Measurements from ENCODE around the gene MIDN.

The MIDN gene

DNA sequence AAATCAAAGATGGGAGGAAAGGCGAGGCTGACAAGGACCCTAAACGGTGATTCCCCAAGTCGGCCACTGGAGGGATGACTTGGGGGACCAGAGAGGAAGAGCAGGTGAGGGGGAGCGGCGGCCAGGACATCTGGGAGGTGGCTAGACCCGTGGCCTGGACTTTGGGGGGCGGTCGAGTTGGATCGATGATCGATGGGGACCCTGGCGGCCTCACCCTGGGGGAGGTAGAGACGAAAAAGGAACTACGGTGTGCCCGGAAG, 13.1 kb downstream of the MIDN start:
- peak overlapping the region; percentile 33 for H4K12ac ChIP-seq (ENCODE audit: low read depth, low read length)
- H2BK120ac ChIP-seq (ENCODE audit: insufficient read depth, low read length, poor library complexity): peak overlapping the region; percentile 65
- peaks cover 5% of the 10 kb centered on the region for H3K79me2 ChIP-seq (ENCODE audit: control insufficient read depth, insufficient read depth, low read length, poor library complexity)
- H3K4me3 ChIP-seq (ENCODE audit: low read depth, low read length): no peak overlapping the region
- no peak overlapping the region for H3K4ac ChIP-seq (ENCODE audit: low read depth, low read length)
- no peaks in the 10 kb centered on the region for H3K9me3 ChIP-seq (ENCODE audit: insufficient read depth, low read depth, low read length)
- peak overlapping the region; percentile 65 for H2BK5ac ChIP-seq (ENCODE audit: low read depth, low read length, poor library complexity)
- peak overlapping the region; percentile 83 for H4K8ac ChIP-seq (ENCODE audit: low read depth, low read length)
- peak overlapping the region; percentile 22 for H3K27ac ChIP-seq (ENCODE audit: low read depth, low read length)
- no peak overlapping the region for H3K23ac ChIP-seq (ENCODE audit: low read length)
- H3K18ac ChIP-seq (ENCODE audit: low read length): peak overlapping the region; percentile 68
- peak overlapping the region; percentile 83 for H3K14ac ChIP-seq (ENCODE audit: low read length)
- H3K4me2 ChIP-seq (ENCODE audit: low read length): peak overlapping the region; percentile 69
- no CpG with 5 or more reads among the region's 14 CpGs for WGBS (ENCODE audit: extremely low coverage, insufficient coverage, insufficient read length)
- H2AK5ac ChIP-seq (ENCODE audit: low read length): peak overlapping the region; percentile 72
- peaks cover 41% of the 10 kb centered on the region for H3K79me1 ChIP-seq (ENCODE audit: low read length)
- H3K36me3 ChIP-seq (ENCODE audit: control insufficient read depth in 1 of 2, insufficient read depth in 2 of 2, low read length in 2 of 2): peaks cover 18 to 21% of the 10 kb centered on the region in 2 experiments
- H3K9ac ChIP-seq (ENCODE audit: low read length): no peak overlapping the region
- peak overlapping the region; percentile 89 for H4K91ac ChIP-seq (ENCODE audit: low read depth, low read length)
- H2AFZ ChIP-seq (ENCODE audit: insufficient read depth, low read length, poor library complexity): peak overlapping the region; percentile 32
- H2BK12ac ChIP-seq (ENCODE audit: low read length): peak overlapping the region; percentile 80
- H3K27me3 ChIP-seq (ENCODE audit: insufficient read depth, low read length): no peaks in the 10 kb centered on the region
- peaks cover 48 to 56% of the 10 kb centered on the region in 2 experiments for H3K4me1 ChIP-seq (ENCODE audit: control insufficient read depth in 1 of 2, insufficient read depth in 2 of 2, low read length in 2 of 2)
- no peak for DNase-seq

- Histone ChIP-seq H2BK120ac (ENCODE audit: insufficient read depth, low read length, poor library complexity) (peak overlapping the region; percentile 65), H2AK5ac (ENCODE audit: low read length) (peak overlapping the region; percentile 72), H3K14ac (ENCODE audit: low read length) (peak overlapping the region; percentile 83), H3K4me3 (ENCODE audit: low read depth, low read length) (no peak overlapping the region), H2BK12ac (ENCODE audit: low read length) (peak overlapping the region; percentile 80), H3K9ac (ENCODE audit: low read length) (no peak overlapping the region), H3K36me3 (ENCODE audit: control insufficient read depth in 1 of 2, insufficient read depth in 2 of 2, low read length in 2 of 2) (peaks cover 12 to 16% of the 10 kb centered on the region in 2 experiments), H3K23ac (ENCODE audit: low read length) (no peak overlapping the region), H3K27me3 (ENCODE audit: insufficient read depth, low read length) (no peaks in the 10 kb centered on the region), H4K8ac (ENCODE audit: low read depth, low read length) (peak overlapping the region; percentile 83), H2BK5ac (ENCODE audit: low read depth, low read length, poor library complexity) (peak overlapping the region; percentile 55), H3K9me3 (ENCODE audit: insufficient read depth, low read depth, low read length) (no peaks in the 10 kb centered on the region), H3K4me1 (ENCODE audit: control insufficient read depth in 1 of 2, insufficient read depth in 2 of 2, low read length in 2 of 2) (peaks cover 48 to 56% of the 10 kb centered on the region in 2 experiments), H4K91ac (ENCODE audit: low read depth, low read length) (peak overlapping the region; percentile 89), H3K27ac (ENCODE audit: low read depth, low read length) (peak overlapping the region; percentile 22), H3K4me2 (ENCODE audit: low read length) (peak overlapping the region; percentile 69), H2AFZ (ENCODE audit: insufficient read depth, low read length, poor library complexity) (peak overlapping the region; percentile 57), H3K4ac (ENCODE audit: low read depth, low read length) (peak overlapping the region; percentile 68), H3K79me1 (ENCODE audit: low read length) (peaks cover 41% of the 10 kb centered on the region), H4K12ac (ENCODE audit: low read depth, low read length) (peak overlapping the region; percentile 33), H3K79me2 (ENCODE audit: control insufficient read depth, insufficient read depth, low read length, poor library complexity) (peaks cover 5% of the 10 kb centered on the region), H3K18ac (ENCODE audit: low read length) (peak overlapping the region; percentile 68)
- DNase-seq: peak; percentile 42 to 51
- no CpG with 5 or more reads among the region's 28 CpGs for whole genome bisulfite sequencing (ENCODE audit: extremely low coverage, insufficient coverage, insufficient read length)
Observed at GRCh38 chr19:1261798-1262622, 13.6 kb downstream of the MIDN start.

DNA sequence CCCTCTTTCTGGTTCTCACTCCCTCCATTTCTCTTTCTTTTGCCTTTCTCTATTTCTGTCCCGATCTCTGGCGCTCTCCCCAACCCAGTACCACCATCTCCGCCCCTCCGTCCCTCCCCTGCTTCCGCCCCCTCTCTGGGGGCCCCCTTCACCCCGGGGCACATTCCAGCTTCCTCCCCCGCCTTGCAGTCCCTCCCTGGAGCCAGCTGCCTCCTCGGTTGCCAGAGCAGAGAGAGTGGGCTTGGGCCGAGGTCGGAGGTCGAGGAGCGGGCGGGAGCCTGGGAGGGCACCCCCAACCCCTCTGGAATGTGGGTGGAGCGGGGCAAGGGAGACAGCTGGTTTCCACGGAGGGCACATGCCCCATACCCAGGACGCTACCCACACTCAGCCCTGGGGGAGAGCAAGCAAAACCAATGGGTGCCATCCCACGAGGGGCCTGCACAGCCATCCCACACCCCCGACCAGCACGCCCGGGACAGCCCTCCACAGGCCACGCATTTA, 14.3 kb downstream of the MIDN start:
- no peaks in the 10 kb centered on the region for H3K9me3 ChIP-seq (ENCODE audit: insufficient read depth, low read depth, low read length)
- no peaks in the 10 kb centered on the region for H3K27me3 ChIP-seq (ENCODE audit: insufficient read depth, low read length)

DNA sequence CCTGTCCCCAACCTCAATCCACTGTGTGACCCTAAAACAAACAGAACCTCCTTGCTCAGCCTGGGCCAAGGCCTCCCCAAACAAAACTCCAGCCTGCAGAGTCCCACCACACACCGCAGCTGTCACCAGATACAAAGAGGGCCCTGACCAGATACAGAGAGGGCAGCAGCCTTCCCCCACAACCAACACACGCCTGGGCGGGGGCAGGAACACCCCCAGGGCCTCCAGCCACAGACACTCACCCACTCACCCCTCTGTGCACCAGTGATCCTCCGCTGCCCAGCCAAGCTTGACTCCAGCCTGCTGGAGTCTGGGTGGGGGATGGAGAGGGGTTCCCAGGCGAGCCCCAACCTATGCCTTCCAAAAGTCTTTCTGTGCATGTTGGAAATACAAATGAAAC, 14.8 kb downstream of the MIDN start:
- H2BK12ac ChIP-seq (ENCODE audit: low read length): peak overlapping the region; percentile 52

More for the DNA sequence above, 14.3 kb downstream of the MIDN start:
- Histone ChIP-seq H2BK120ac (ENCODE audit: insufficient read depth, low read length, poor library complexity) (peak overlapping the region; percentile 65), H3K4me1 (ENCODE audit: control insufficient read depth in 1 of 2, insufficient read depth in 2 of 2, low read length in 2 of 2) (peaks cover 48 to 61% of the 10 kb centered on the region in 2 experiments), H4K12ac (ENCODE audit: low read depth, low read length) (no peak overlapping the region), H2AK5ac (ENCODE audit: low read length) (peak overlapping the region; percentile 33), H3K4ac (ENCODE audit: low read depth, low read length) (peak overlapping the region; percentile 7), H3K18ac (ENCODE audit: low read length) (peak overlapping the region; percentile 47), H4K8ac (ENCODE audit: low read depth, low read length) (peak overlapping the region; percentile 83), H2BK12ac (ENCODE audit: low read length) (peak overlapping the region; percentile 86), H3K27ac (ENCODE audit: low read depth, low read length) (peak overlapping the region; percentile 22), H4K91ac (ENCODE audit: low read depth, low read length) (peak overlapping the region; percentile 89), H3K79me1 (ENCODE audit: low read length) (peaks cover 41% of the 10 kb centered on the region), H3K36me3 (ENCODE audit: control insufficient read depth in 1 of 2, insufficient read depth in 2 of 2, low read length in 2 of 2) (peaks cover 6 to 10% of the 10 kb centered on the region in 2 experiments), H3K14ac (ENCODE audit: low read length) (peak overlapping the region; percentile 83), H3K9ac (ENCODE audit: low read length) (no peak overlapping the region), H3K79me2 (ENCODE audit: control insufficient read depth, insufficient read depth, low read length, poor library complexity) (peaks cover 5% of the 10 kb centered on the region), H3K4me3 (ENCODE audit: low read depth, low read length) (no peak overlapping the region), H2AFZ (ENCODE audit: insufficient read depth, low read length, poor library complexity) (no peak overlapping the region), H3K23ac (ENCODE audit: low read length) (no peak overlapping the region), H2BK5ac (ENCODE audit: low read depth, low read length, poor library complexity) (peak overlapping the region; percentile 7), H3K4me2 (ENCODE audit: low read length) (peak overlapping the region; percentile 69)
- no peak for DNase-seq
- WGBS (ENCODE audit: extremely low coverage, insufficient coverage, insufficient read length): no CpG with 5 or more reads among the region's 21 CpGs

More for the DNA sequence above, 14.8 kb downstream of the MIDN start:
- Histone ChIP-seq H4K8ac (ENCODE audit: low read depth, low read length) (no peak overlapping the region), H4K91ac (ENCODE audit: low read depth, low read length) (peak overlapping the region; percentile 89), H3K4me3 (ENCODE audit: low read depth, low read length) (no peak overlapping the region), H3K18ac (ENCODE audit: low read length) (no peak overlapping the region), H4K12ac (ENCODE audit: low read depth, low read length) (no peak overlapping the region), H3K9ac (ENCODE audit: low read length) (no peak overlapping the region), H3K79me1 (ENCODE audit: low read length) (peaks cover 41% of the 10 kb centered on the region), H3K4me1 (ENCODE audit: control insufficient read depth in 1 of 2, insufficient read depth in 2 of 2, low read length in 2 of 2) (peaks cover 48 to 61% of the 10 kb centered on the region in 2 experiments), H3K27ac (ENCODE audit: low read depth, low read length) (peak overlapping the region; percentile 22), H2BK5ac (ENCODE audit: low read depth, low read length, poor library complexity) (peak overlapping the region; percentile 7), H3K9me3 (ENCODE audit: insufficient read depth, low read depth, low read length) (no peaks in the 10 kb centered on the region), H3K79me2 (ENCODE audit: control insufficient read depth, insufficient read depth, low read length, poor library complexity) (peaks cover 5% of the 10 kb centered on the region), H3K27me3 (ENCODE audit: insufficient read depth, low read length) (no peaks in the 10 kb centered on the region), H3K23ac (ENCODE audit: low read length) (no peak overlapping the region), H3K4ac (ENCODE audit: low read depth, low read length) (peak overlapping the region; percentile 19), H2AK5ac (ENCODE audit: low read length) (peak overlapping the region; percentile 61), H2BK120ac (ENCODE audit: insufficient read depth, low read length, poor library complexity) (peak overlapping the region; percentile 65), H3K14ac (ENCODE audit: low read length) (peak overlapping the region; percentile 45), H3K4me2 (ENCODE audit: low read length) (no peak overlapping the region), H2AFZ (ENCODE audit: insufficient read depth, low read length, poor library complexity) (no peak overlapping the region), H3K36me3 (ENCODE audit: control insufficient read depth in 1 of 2, insufficient read depth in 2 of 2, low read length in 2 of 2) (peaks cover under 1 to 5% of the 10 kb centered on the region in 2 experiments)
- WGBS (ENCODE audit: extremely low coverage, insufficient coverage, insufficient read length): no CpG with 5 or more reads among the region's 5 CpGs
- no peak for DNase-seq

Data from trophoblast cell (in vitro differentiated cells and primary cell).